Transverse colon (tissue), 4 donors: Measurements from ENCODE around the gene PDE10A.

Experiments
- CTCF ChIP-seq, 5 experiments: fragments of 200-600 bp in 3 of 5; fragments of 450-650 bp in 2 of 5; sonication (generic) in 3 of 5; IDR thresholded peaks; 1 replicate in 2 of 5; 2 replicates in 3 of 5; pipeline ENCODE4 v1.5.1; 2016 to 2017; ENCODE audit warnings: antibody characterized with exemption in 5 of 5, inconsistent platforms in 3 of 5, mild to moderate bottlenecking in 2 of 5, moderate library complexity in 1 of 5
- POLR2A ChIP-seq: fragments of 450-650 bp; IDR thresholded peaks from one replicate; pipeline ENCODE4 v1.6.1; 2016; ENCODE audit warnings: antibody characterized with exemption, mild to moderate bottlenecking, moderate library complexity
- POLR2AphosphoS5 ChIP-seq, 3 donors: sonication (generic); formaldehyde crosslinking; IDR thresholded peaks; one replicate each; pipeline ENCODE4 v1.6.1; 2016; ENCODE audit warnings: antibody characterized with exemption in 3 of 3

- no peak for TF ChIP-seq POLR2A
- no peak for TF ChIP-seq CTCF (IDR thresholded peaks at IDR 0.05)
- TF ChIP-seq POLR2AphosphoS5 (IDR thresholded peaks at IDR 0.05), result no peak
These were observed 370.4 kb downstream of the PDE10A start for GRCh38 chr6:165292657-165293056.
